GM18519 (cell line): Measurements from ENCODE around the gene ITGAE.

Experiments used
- ATAC-seq: cut with Tn5 transposase; IDR thresholded peaks from one replicate; pipeline ENCODE4 v1.9.1; 2021; ENCODE audit warnings: mild to moderate bottlenecking, moderate library complexity; ENCODE audit not compliant: unreplicated experiment, low FRiP score

The ITGAE gene

GRCh38 chr17:3678821-3679530 is 122.0 kb downstream of the ITGAE start:
- ATAC-seq, result no peak

GRCh38 chr17:3678095-3678820 is 122.7 kb downstream of the ITGAE start:
- ATAC-seq, result no peak

- ATAC-seq, result no peak
These were observed 125.1 kb downstream of the ITGAE start for GRCh38 chr17:3675886-3676285.

- ATAC-seq, result no peak
These were observed 128.4 kb downstream of the ITGAE start for GRCh38 chr17:3672571-3672970.

GRCh38 chr17:3669548-3669947 is 131.4 kb downstream of the ITGAE start:
- ATAC-seq, result no peak

GRCh38 chr17:3669085-3669347 is 132.0 kb downstream of the ITGAE start:
- ATAC-seq, result no peak

GRCh38 chr17:3668279-3669084 is 132.5 kb downstream of the ITGAE start, which contains the start of the genes EMC6 and TAX1BP3:
Gene EMC6, plus strand, starts transcription at chr17:3668812. Its CDS starts 335 bp downstream, at chr17:3669147.
Gene TAX1BP3, minus strand, starts transcription at chr17:3668578. Its CDS starts 52 bp downstream, at chr17:3668526.
- ATAC-seq, result peak; percentile 83

GRCh38 chr17:3667366-3668278 is 133.4 kb downstream of the ITGAE start:
- no peak for ATAC-seq

GRCh38 chr17:3666516-3666915 is 134.5 kb downstream of the ITGAE start:
- no peak for ATAC-seq

GRCh38 chr17:3665834-3666233 is 135.2 kb downstream of the ITGAE start:
- ATAC-seq, result no peak
